ENCODE results near the gene PCBP3. TPM values are rescaled to one million over a fixed set of nuclear protein-coding genes. Genes with fewer than 3 reads are reported as not detected.

PCBP3 gene
- total RNA-seq, 1 experiment from 2014 or later, result 10.9 TPM

- Histone ChIP-seq H3K56ac (ENCODE audit: insufficient read length, low read depth, low read length) (no peak overlapping the region), H2AFZ (ENCODE audit: low read length) (no peak overlapping the region), H4K91ac (ENCODE audit: insufficient read length, low read depth, low read length) (no peak overlapping the region), H3T11ph (ENCODE audit: low read length) (no peak overlapping the region), H3K4me2 (ENCODE audit: insufficient read depth, insufficient read length, low read length) (no peak overlapping the region), H2BK20ac (ENCODE audit: low read depth, low read length, poor library complexity, severe bottlenecking) (no peak overlapping the region), H3K18ac (ENCODE audit: insufficient read length, low read depth, low read length) (no peak overlapping the region), H4K5ac (ENCODE audit: insufficient read length, low read depth, low read length) (no peak overlapping the region), H2BK12ac (ENCODE audit: insufficient read length, low read depth, low read length) (no peak overlapping the region), H2AK5ac (ENCODE audit: insufficient read length, low read length) (no peak overlapping the region), H4K20me1 (ENCODE audit: control insufficient read depth, insufficient read depth, insufficient read length) (no peaks in the 10 kb centered on the region), H2BK15ac (ENCODE audit: low read depth, low read length) (no peak overlapping the region), H3K9me3 (ENCODE audit: control insufficient read depth, low read depth, low read length) (no peaks in the 10 kb centered on the region), H3K23me2 (ENCODE audit: insufficient read length, low read depth, low read length, poor library complexity, severe bottlenecking) (no peaks in the 10 kb centered on the region), H3K14ac (ENCODE audit: insufficient read depth, low read length) (no peak overlapping the region; the same call in 1 of the 2 replicates), H3K23ac (ENCODE audit: insufficient read length, low read depth, low read length) (no peak overlapping the region), H3K4me1 (ENCODE audit: insufficient read depth, low read length) (no peaks in the 10 kb centered on the region), H3K27me3 (ENCODE audit: insufficient read depth, low read length) (no peaks in the 10 kb centered on the region), H2BK120ac (ENCODE audit: low read depth, low read length, poor library complexity, severe bottlenecking) (no peak overlapping the region), H3K9ac (ENCODE audit: extremely low read depth, insufficient read length, low read length) (no peak overlapping the region), H4K8ac (replicated peaks; ENCODE audit: insufficient read length, low read depth, low read length) (no peak overlapping the region), H3K79me2 (ENCODE audit: insufficient read depth, low read length) (no peaks in the 10 kb centered on the region), H3K27ac (ENCODE audit: insufficient read length, low read depth, low read length) (no peak overlapping the region), H3K79me1 (ENCODE audit: insufficient read depth, low read depth, low read length, poor library complexity, severe bottlenecking) (no peaks in the 10 kb centered on the region), H3K4ac (ENCODE audit: low read depth, low read length) (no peak overlapping the region), H2BK5ac (ENCODE audit: insufficient read length, low read length) (no peak overlapping the region)
- Mint-ChIP-seq H3K4me3 (no peak overlapping the region), H3K9me3 (peaks cover 4 to 6% of the 10 kb centered on the region in 2 experiments; a peak in 3 of 5 replicates), H3K27ac (no peak overlapping the region), H3K36me3 (ENCODE audit: insufficient read depth in 1 of 3, low read depth in 3 of 3) (peaks cover 5 to 9% (median 5%) of the 10 kb centered on the region in 3 experiments; a peak in 3 of 7 replicates), H3K4me1 (peaks cover 0 to 2% of the 10 kb centered on the region in 2 experiments; a peak in 2 of 4 replicates), H3K27me3 (ENCODE audit: low read depth) (peaks cover 28% of the 10 kb centered on the region)
- DNase-seq, result no peak
- TF ChIP-seq, protein P1, sequence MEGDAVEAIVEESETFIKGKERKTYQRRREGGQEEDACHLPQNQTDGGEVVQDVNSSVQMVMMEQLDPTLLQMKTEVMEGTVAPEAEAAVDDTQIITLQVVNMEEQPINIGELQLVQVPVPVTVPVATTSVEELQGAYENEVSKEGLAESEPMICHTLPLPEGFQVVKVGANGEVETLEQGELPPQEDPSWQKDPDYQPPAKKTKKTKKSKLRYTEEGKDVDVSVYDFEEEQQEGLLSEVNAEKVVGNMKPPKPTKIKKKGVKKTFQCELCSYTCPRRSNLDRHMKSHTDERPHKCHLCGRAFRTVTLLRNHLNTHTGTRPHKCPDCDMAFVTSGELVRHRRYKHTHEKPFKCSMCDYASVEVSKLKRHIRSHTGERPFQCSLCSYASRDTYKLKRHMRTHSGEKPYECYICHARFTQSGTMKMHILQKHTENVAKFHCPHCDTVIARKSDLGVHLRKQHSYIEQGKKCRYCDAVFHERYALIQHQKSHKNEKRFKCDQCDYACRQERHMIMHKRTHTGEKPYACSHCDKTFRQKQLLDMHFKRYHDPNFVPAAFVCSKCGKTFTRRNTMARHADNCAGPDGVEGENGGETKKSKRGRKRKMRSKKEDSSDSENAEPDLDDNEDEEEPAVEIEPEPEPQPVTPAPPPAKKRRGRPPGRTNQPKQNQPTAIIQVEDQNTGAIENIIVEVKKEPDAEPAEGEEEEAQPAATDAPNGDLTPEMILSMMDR (conservative IDR thresholded peaks at IDR 0.05), result no peak
- no CpG with 5 or more reads among the region's 16 CpGs for WGBS (ENCODE audit: extremely low coverage, insufficient read length, low lambda C conversion rate)
These were observed 286.8 kb downstream of the PCBP3 start for GRCh38 chr21:45930231-45930760.
